Activated T-cell treated with anti-CD3 and anti-CD28 coated beads, Interleukin-2, amount 50 U/mL, for 24 hours (primary cell): ENCODE results near the gene ZNF473.
"Not testable (repeated sequence)": the region's sequence is repeated elsewhere in the genome, so short reads cannot be mapped to it uniquely, and the experiment has no call there.

Experiments
- DNase-seq: peaks from one replicate; pipeline ENCODE4 v3.0.0-alpha.2; 2020
- H3K27ac Mint-ChIP-seq: 2 replicates; pipeline ENCODE4 v1.8.0; 2020; ENCODE audit warnings: mild to moderate bottlenecking, mixed read lengths
- H3K27me3 Mint-ChIP-seq: 2 replicates; pipeline ENCODE4 v1.8.0; 2020; ENCODE audit warnings: mixed read lengths
- H3K36me3 Mint-ChIP-seq: 2 replicates; pipeline ENCODE4 v1.8.0; 2020; ENCODE audit warnings: low read depth, mixed read lengths
- H3K4me1 Mint-ChIP-seq: 2 replicates; pipeline ENCODE4 v1.8.0; 2020; ENCODE audit warnings: low read depth, mixed read lengths
- H3K4me3 Mint-ChIP-seq: 2 replicates; pipeline ENCODE4 v1.8.0; 2020; ENCODE audit warnings: mild to moderate bottlenecking, moderate library complexity, mixed read lengths
- H3K9me3 Mint-ChIP-seq: 2 replicates; pipeline ENCODE4 v1.8.0; 2020; ENCODE audit warnings: mixed read lengths

ZNF473 gene

DNA sequence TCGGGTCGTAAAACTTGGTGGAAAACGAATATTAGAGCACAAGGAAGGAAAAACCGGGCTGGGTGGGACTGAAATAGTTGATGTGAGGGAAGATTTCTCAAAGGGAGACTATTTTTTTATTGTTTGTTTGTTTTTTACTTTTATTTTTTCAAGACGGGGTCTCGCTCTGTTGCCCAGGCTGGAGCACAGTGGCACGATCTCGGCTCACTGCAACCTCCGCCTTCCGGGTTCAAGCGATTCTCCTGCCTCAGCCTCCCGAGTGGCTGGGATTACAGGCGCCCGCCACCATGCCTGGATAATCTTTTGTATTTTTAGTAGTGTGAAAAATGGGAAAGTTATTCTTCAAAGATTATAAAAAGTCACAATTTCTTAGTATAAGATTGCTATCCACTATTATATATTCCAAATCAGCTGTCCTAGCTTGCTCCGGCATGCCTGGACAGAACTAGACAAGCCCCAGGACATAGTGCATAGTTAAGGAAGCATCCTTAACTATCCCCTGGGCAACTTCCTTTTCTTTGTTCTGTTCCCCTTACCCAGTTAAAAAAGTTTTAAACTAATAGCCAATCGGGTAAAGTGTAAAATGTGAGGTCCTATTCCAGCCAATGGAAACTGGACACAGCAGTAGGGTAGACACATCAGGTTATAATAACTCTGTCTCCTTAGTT is 25.6 kb downstream of the ZNF473 start:
- not testable (repeated sequence) for H3K9me3 Mint-ChIP-seq, H3K27me3 Mint-ChIP-seq, DNase-seq
- H3K27ac Mint-ChIP-seq = peak overlapping the region; percentile 55
- H3K4me3 Mint-ChIP-seq = peak overlapping the region; percentile 78
- H3K36me3 Mint-ChIP-seq = peaks cover 24% of the 10 kb centered on the region
- H3K4me1 Mint-ChIP-seq = peaks cover 18% of the 10 kb centered on the region

DNA sequence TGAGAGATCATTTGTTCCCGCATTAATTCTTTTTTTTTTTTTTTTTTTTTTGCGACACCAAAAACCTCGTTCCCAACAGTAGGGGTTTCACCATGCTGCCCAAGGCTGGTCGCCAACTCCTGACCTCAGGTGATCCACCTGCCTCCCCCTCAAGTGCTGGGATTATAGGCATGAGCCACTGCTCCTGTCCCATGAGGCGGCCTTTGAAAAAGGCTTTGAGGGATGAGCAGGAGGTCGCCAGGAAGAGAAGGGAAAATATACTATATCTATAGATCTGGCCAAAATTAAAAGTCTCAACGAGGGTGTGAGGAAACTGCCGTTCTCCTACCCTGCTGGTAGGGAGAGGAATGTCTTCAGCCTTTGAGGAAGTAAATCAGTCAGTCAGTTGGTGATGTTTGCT is 26.2 kb downstream of the ZNF473 start:
- Mint-ChIP-seq H3K4me3 (no peak overlapping the region), H3K4me1 (peaks cover 18% of the 10 kb centered on the region), H3K9me3 (peaks cover 2% of the 10 kb centered on the region), H3K27ac (no peak overlapping the region), H3K36me3 (peaks cover 18% of the 10 kb centered on the region), H3K27me3 (peaks cover 5% of the 10 kb centered on the region)
- DNase-seq = no peak

DNA sequence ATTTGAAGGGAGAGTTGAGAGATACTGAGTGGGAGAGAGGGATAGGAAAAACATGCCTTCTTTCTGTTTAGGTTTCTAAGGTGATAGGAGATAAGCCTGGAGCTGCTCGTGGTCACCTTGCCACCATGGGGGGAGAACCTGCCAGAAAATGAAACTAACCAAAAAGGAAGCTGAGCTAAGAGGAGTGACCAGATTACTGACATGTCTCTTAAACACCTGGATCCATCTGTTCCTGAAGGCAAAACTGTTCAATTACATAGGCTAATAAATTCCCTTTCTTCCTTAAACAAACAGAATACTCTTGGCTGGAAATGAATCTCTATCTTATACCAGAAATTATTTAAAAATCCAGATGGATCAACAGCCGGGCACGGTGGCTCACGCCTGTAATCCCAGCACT is 27.3 kb downstream of the ZNF473 start:
- H3K36me3 Mint-ChIP-seq = peaks cover 7% of the 10 kb centered on the region
- no peak overlapping the region for H3K27ac Mint-ChIP-seq
- DNase-seq = no peak
- peaks cover 5% of the 10 kb centered on the region for H3K9me3 Mint-ChIP-seq
- peaks cover 5% of the 10 kb centered on the region for H3K27me3 Mint-ChIP-seq
- no peak overlapping the region for H3K4me3 Mint-ChIP-seq
- H3K4me1 Mint-ChIP-seq = peaks cover 18% of the 10 kb centered on the region

DNA sequence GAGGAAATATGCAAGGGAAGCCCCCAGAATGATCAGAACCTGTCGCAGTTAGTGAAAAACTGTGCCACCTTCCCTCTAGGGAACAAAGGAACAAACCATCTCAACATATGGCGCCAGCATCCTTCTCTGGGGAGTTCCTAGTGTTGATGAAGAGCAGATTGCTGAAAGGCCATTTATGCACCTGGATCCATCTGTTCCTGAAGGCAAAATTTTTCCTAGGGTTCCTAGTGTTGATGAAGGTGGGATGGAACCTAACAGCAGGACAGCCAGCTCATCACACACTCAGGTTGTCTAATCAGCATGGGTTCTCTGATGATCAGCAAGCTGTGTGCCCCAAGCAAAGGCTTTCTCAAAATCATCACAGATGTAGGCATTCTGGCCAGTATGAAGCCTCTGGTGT is 32.6 kb downstream of the ZNF473 start:
- H3K4me1 Mint-ChIP-seq = peaks cover 3% of the 10 kb centered on the region

DNA sequence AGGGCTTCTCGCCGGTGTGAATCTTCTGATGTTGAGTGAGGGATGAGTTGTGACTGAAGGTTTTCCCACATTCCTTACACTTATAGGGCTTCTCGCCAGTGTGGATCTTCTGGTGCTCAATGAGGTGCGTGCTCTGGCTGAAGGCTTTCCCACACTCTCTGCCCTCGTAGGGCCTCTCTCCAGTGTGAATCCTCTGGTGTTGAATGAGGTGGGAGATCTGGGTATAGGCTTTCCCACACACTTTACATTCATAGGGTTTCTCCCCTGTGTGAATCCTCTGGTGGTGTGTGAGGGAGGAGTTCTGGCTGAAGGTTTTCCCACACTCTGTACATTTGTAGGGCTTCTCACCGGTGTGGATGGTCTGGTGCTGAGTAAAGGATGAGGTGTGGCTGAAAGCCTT is 33.2 kb downstream of the ZNF473 start:
- peaks cover 24% of the 10 kb centered on the region for H3K9me3 Mint-ChIP-seq
- no peak overlapping the region for H3K27ac Mint-ChIP-seq
- peaks cover 8% of the 10 kb centered on the region for H3K36me3 Mint-ChIP-seq
- H3K27me3 Mint-ChIP-seq = peaks cover 9% of the 10 kb centered on the region
- no peak for DNase-seq
- H3K4me1 Mint-ChIP-seq = peaks cover 3% of the 10 kb centered on the region
- no peak overlapping the region for H3K4me3 Mint-ChIP-seq

More for the DNA sequence above, 32.6 kb downstream of the ZNF473 start:
- peaks cover 8% of the 10 kb centered on the region for H3K27me3 Mint-ChIP-seq
- no peak for DNase-seq
- H3K9me3 Mint-ChIP-seq = peaks cover 24% of the 10 kb centered on the region
- no peak overlapping the region for H3K4me3 Mint-ChIP-seq
- peaks cover 8% of the 10 kb centered on the region for H3K36me3 Mint-ChIP-seq
- no peak overlapping the region for H3K27ac Mint-ChIP-seq

DNA sequence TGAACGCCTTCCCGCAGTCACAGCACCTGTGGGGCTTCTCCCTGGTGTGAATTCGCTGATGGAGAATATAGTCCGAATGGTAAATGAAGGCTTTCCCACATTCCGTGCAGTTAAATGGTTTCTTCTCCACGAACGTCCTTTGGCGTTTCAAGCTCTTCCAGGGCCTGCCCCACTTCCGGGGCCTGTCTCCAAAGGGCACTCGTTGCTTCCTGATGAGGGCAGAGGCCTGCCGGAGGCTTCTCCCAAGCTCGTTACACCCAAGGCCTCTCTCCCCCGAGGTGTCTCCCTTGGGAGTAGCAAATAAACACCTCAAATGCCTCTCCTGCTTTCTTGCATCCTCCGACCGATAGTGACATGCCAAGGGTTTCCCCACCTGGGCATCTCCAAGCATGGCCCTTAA is 34.3 kb downstream of the ZNF473 start:
- DNase-seq = no peak
- peaks cover 9% of the 10 kb centered on the region for H3K27me3 Mint-ChIP-seq
- H3K9me3 Mint-ChIP-seq = peaks cover 24% of the 10 kb centered on the region

DNA sequence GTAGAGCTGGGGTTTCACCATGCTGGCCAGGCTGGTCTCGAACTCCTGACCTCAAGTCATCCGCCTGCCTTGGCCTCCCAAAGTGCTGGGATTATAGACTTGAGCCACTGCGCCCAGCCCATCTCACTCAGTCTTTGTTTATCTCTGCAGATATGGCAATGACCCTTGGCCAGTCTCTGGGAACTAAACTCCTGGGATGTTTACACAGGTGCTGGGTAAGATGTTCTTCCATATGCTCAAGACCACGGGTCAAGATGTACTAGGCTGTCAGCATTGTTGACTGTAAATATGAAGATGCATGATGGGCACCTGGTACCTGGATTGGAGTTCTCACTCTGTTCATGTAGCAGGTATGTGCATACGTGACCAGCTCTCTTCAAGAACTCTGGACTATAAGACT is 35.8 kb downstream of the ZNF473 start:
- Mint-ChIP-seq H3K36me3 (peaks cover 8% of the 10 kb centered on the region), H3K4me1 (peaks cover 3% of the 10 kb centered on the region), H3K27me3 (peaks cover 12% of the 10 kb centered on the region)

More for the DNA sequence above, 34.3 kb downstream of the ZNF473 start:
- Mint-ChIP-seq H3K4me1 (peaks cover 3% of the 10 kb centered on the region), H3K36me3 (peaks cover 8% of the 10 kb centered on the region), H3K27ac (no peak overlapping the region), H3K4me3 (no peak overlapping the region)

DNA sequence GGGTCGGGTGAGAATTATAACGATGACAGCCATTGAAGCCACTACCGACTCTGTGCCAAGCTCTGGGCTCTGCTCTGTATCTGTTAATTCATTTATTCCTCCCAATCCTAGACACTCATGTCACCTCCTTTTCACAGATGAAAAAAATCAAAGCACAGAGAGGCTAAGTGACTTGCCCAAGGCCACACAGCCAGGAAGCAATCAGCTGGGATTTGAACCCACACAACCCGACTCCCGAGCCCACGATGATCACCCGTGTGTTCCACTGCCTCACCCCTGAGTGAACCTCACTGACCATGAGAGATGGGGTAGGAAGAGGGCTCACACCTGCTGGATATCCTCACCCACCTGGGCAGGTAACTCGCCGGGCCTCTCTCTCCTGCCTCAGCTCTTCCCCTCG is 40.1 kb downstream of the ZNF473 start:
- no peak for DNase-seq
- H3K36me3 Mint-ChIP-seq = no peaks in the 10 kb centered on the region
- peaks cover 11% of the 10 kb centered on the region for H3K27me3 Mint-ChIP-seq
- no peak overlapping the region for H3K27ac Mint-ChIP-seq
- H3K4me1 Mint-ChIP-seq = peaks cover 3% of the 10 kb centered on the region
- H3K9me3 Mint-ChIP-seq = no peaks in the 10 kb centered on the region
- no peak overlapping the region for H3K4me3 Mint-ChIP-seq

More for the DNA sequence above, 35.8 kb downstream of the ZNF473 start:
- H3K9me3 Mint-ChIP-seq = peaks cover 22% of the 10 kb centered on the region
- H3K4me3 Mint-ChIP-seq = no peak overlapping the region
- no peak overlapping the region for H3K27ac Mint-ChIP-seq
- no peak for DNase-seq

DNA sequence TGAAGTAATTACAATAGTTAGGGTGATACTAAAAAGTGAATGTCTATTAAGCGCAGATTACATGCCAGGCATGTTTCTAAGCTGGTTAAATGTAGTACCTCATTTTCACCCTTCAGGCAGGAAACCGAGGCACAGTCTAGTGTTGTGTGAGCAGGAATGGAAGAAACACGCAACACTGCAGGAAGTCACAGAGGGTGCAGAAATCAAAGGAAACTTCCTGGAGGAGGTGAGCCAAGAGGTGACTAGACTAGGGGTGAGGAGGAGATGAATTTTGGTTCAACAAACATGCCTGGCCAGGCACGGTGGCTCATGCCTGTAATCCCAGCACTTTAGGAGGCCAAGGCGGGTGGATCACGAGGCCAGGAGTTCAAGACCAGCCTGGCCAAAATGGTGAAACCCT is 41.8 kb downstream of the ZNF473 start:
- Mint-ChIP-seq H3K9me3 (no peaks in the 10 kb centered on the region), H3K4me1 (peaks cover 3% of the 10 kb centered on the region), H3K27me3 (peaks cover 13% of the 10 kb centered on the region), H3K4me3 (no peak overlapping the region), H3K27ac (no peak overlapping the region), H3K36me3 (no peaks in the 10 kb centered on the region)
- no peak for DNase-seq

DNA sequence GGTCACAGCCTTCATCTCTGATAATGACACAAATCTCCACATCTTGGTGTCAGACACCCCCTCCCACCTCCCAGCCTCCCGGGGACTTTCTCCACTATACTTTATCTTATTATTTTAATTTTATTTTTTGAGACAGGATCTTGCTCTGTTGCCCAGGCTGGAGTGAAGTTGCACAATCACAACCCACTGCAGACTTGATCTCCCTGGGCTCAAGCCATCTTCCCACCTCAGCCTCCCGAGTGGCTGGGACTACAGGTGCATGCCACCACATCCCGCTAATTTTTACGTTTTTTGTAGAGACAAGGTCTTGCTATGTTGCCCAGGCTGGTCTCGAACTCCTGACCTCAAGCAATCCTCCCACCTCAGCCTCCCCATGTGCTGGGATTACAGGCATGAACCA is 42.6 kb downstream of the ZNF473 start:
- not testable (repeated sequence) for H3K4me1 Mint-ChIP-seq, DNase-seq, H3K9me3 Mint-ChIP-seq, H3K27ac Mint-ChIP-seq, H3K36me3 Mint-ChIP-seq, H3K4me3 Mint-ChIP-seq
- peaks cover 12% of the 10 kb centered on the region for H3K27me3 Mint-ChIP-seq

DNA sequence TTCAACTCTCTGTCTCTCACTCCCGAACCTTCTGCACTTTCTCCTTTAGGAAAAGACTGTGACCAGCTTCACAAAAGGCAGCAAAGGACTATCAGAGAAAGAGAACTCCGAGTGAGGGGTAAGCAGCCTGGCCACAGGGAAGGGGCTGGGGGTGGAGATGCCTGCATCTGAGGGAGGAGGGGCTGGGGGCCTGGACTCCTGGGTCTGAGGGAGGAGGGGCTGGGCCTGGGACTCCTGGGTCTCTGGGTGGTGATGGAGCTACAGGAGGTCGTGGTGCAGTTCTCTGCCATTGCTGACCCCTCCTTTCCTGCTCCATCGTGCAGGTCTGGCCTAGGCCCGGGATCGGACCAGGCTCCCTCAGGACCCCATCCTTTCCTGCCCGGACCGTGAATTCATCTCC is 49.3 kb downstream of the ZNF473 start:
- H3K27me3 Mint-ChIP-seq, H3K4me1 Mint-ChIP-seq, H3K9me3 Mint-ChIP-seq, H3K4me3 Mint-ChIP-seq, DNase-seq, H3K27ac Mint-ChIP-seq, H3K36me3 Mint-ChIP-seq: not testable (repeated sequence)

DNA sequence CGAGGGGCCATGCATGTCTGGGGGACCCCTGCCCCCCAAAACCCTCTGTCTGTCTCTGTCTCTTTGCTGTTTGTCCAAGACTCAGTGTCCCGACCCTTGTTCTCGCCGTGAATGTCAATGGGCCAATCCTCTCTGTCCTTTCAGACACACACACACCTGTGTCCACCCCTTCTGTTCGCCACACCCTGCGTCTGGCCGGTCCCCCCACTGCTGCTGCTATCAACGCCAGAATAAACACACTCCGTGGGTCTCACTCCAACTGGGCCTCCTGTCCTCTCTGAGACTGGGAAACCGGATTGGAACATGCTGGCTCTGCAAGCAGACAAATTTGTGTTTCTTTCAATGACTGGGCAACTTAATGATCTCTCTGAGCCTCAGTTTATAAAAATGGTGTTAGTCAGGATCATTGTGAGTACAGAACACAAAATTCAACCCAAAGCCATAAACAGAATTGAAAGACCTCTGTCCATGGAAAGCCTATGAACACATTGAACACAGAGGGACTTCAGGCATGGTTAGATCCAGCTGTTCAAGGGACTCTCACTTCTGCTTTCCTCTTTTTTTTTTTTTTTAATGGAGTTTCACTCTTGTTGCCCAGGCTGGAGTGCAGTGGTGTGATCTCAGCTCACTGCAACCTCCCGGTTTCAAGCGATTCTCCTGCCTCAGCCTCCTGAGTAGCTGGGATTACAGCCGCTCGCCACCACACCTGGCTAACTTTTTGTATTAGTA is 50.0 kb downstream of the ZNF473 start:
- not testable (repeated sequence) for H3K4me3 Mint-ChIP-seq, H3K4me1 Mint-ChIP-seq, H3K9me3 Mint-ChIP-seq, H3K27me3 Mint-ChIP-seq, H3K36me3 Mint-ChIP-seq, H3K27ac Mint-ChIP-seq, DNase-seq

DNA sequence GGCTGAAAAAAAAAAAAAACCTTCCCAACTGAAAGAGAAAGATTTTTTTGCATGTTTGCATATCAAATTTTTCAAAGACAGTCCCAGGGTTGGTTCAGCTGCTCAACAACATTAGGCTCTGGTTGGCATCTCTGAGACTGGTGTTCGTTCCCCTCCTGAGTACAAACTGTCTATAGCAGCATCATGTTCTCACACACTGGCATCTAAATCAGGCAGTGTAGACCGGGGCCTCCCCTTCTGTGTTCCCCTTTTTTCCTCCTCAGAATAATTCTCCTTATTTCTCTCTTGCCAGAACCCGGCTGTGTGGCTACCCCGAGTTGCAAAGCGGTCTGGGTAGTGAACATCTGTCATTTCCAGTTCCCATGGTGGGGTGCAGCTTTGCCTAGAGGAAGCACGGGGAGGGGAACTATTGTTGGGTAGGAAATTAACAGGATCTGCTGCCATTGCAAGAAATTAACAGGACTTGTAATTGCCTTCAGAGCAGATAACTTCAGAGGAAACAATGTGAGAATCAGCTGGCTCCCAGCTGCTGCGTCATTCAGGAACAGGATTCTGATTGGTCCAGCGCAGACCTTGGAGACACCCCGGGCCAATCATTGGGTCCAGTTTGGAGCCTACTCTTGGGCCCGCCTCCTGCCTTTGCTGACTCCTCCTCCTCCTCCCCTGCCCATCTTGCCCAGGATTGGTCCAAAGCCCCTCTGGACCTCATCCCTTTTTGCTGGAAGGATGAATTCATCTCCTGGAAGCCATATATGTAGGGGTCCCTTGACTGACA is 51.0 kb downstream of the ZNF473 start:
- H3K4me3 Mint-ChIP-seq, H3K9me3 Mint-ChIP-seq, DNase-seq, H3K36me3 Mint-ChIP-seq, H3K4me1 Mint-ChIP-seq, H3K27ac Mint-ChIP-seq: not testable (repeated sequence)
- H3K27me3 Mint-ChIP-seq = peaks cover 12% of the 10 kb centered on the region

DNA sequence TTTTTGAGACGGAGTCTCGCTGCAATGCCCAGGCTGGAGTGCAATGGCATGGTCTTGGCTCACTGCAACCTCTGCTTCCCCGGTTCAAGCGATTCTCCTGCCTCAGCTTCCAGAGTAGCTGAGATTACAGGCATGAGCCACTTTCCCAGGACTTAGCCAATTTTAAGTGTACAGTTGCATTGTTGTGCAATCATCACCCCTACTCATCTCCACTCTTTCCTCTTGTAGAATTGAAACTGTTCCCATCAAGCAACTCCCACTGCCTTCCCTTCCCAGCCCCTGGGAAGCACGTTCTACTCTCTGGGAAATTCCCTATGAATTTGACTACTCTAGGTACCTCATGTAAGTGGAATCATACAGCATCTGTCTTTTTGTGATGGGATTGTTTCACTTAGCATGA is 53.2 kb downstream of the ZNF473 start:
- not testable (repeated sequence) for H3K36me3 Mint-ChIP-seq, H3K4me3 Mint-ChIP-seq, H3K27ac Mint-ChIP-seq, H3K9me3 Mint-ChIP-seq, H3K4me1 Mint-ChIP-seq, DNase-seq
- H3K27me3 Mint-ChIP-seq = peaks cover 14% of the 10 kb centered on the region

DNA sequence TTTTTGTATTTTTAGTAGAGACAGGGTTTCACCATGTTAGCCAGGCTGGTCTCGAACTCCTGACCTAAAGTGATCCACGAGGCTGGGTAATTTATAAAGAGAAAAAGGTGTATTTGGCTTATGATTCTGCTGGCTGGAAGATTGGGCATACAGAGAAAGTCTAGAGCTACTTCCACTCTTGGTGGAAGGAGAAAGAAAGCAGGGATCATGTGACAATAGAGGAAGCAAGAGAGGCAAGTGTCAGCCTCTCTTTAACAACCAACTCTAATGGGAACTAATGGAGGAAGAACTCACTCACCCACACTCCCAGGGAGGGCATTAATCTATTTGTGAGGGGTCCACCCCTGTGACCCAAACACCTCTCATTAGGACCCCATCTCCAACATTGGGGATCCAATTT is 58.6 kb downstream of the ZNF473 start:
- not testable (repeated sequence) for H3K36me3 Mint-ChIP-seq, H3K4me3 Mint-ChIP-seq, H3K9me3 Mint-ChIP-seq, H3K4me1 Mint-ChIP-seq, H3K27ac Mint-ChIP-seq, DNase-seq
- H3K27me3 Mint-ChIP-seq = peaks cover 13% of the 10 kb centered on the region
